OCI-M2 (cell line): Measurements from ENCODE around the gene TNFRSF1A.

Experiments used
- DNase-seq: peaks from one replicate; lab custom pipeline; 2025; ENCODE audit not compliant: unreplicated experiment; lab: John Stamatoyannopoulos, UW

Gene TNFRSF1A

GRCh38 chr12:6341417-6342139, at the start of gene TNFRSF1A:
Gene TNFRSF1A, minus strand, starts transcription at chr12:6342076. Its CDS starts 262 bp downstream, at chr12:6341814.
- DNase-seq = no peak

- no peak for DNase-seq
Observed at GRCh38 chr12:6391013-6391412, 49.1 kb upstream of the TNFRSF1A start.

- DNase-seq = no peak
Observed at GRCh38 chr12:6390084-6390799, 48.4 kb upstream of the TNFRSF1A start.

- no peak for DNase-seq
Observed at GRCh38 chr12:6387541-6387940, 45.7 kb upstream of the TNFRSF1A start.

GRCh38 chr12:6386491-6386890, 44.6 kb upstream of the TNFRSF1A start:
- DNase-seq = no peak

- no peak for DNase-seq
Observed at GRCh38 chr12:6386038-6386437, 44.2 kb upstream of the TNFRSF1A start.

GRCh38 chr12:6384499-6385436, 42.9 kb upstream of the TNFRSF1A start:
- no peak for DNase-seq

- DNase-seq = no peak
Observed at GRCh38 chr12:6383572-6384498, 42.0 kb upstream of the TNFRSF1A start, which contains the start of gene LTBR. Gene LTBR, plus strand, starts transcription at chr12:6384162. Its CDS starts 197 bp downstream, at chr12:6384359.

GRCh38 chr12:6382982-6383381, 41.1 kb upstream of the TNFRSF1A start:
- DNase-seq = no peak

GRCh38 chr12:6382371-6382770, 40.5 kb upstream of the TNFRSF1A start:
- DNase-seq = no peak

GRCh38 chr12:6380141-6381121, 38.6 kb upstream of the TNFRSF1A start:
- no peak for DNase-seq

GRCh38 chr12:6378709-6379472, 37.0 kb upstream of the TNFRSF1A start:
- DNase-seq = no peak

GRCh38 chr12:6377667-6377994, 35.8 kb upstream of the TNFRSF1A start:
- DNase-seq = no peak

- DNase-seq = no peak
Observed at GRCh38 chr12:6376870-6377666, 35.2 kb upstream of the TNFRSF1A start.

GRCh38 chr12:6376079-6376869, 34.4 kb upstream of the TNFRSF1A start:
- DNase-seq = no peak

GRCh38 chr12:6375269-6376078, 33.6 kb upstream of the TNFRSF1A start, which contains the start of gene SCNN1A:
Gene SCNN1A, minus strand, starts transcription at chr12:6375563. Its CDS starts 780 bp downstream, at chr12:6374783.
- DNase-seq = no peak
